ENCODE measurements around the gene LIFR. TPM values are rescaled to one million over a fixed set of nuclear protein-coding genes. Genes with fewer than 3 reads are reported as not detected.

LIFR gene
- total RNA-seq, 1 donor from 2014 or later = 16.0 TPM

GRCh38 chr5:38451074-38451725 lies 105.2 kb downstream of the LIFR start:
- H4K20me1 ChIP-seq (ENCODE audit: insufficient read depth, low read length) = no peaks in the 10 kb centered on the region
- H3K79me2 ChIP-seq (ENCODE audit: insufficient read depth, low read length) = no peaks in the 10 kb centered on the region
- H3K4me3 ChIP-seq (ENCODE audit: insufficient read depth, low read depth, low read length) = no peak overlapping the region
- Mint-ChIP-seq H3K27me3 (ENCODE audit: low read depth, unreplicated experiment) (peaks cover 35% of the 10 kb centered on the region), H3K4me1 (ENCODE audit: low read depth, unreplicated experiment) (peaks cover 12% of the 10 kb centered on the region), H3K9me3 (ENCODE audit: unreplicated experiment) (peaks cover 4% of the 10 kb centered on the region), H3K4me3 (ENCODE audit: unreplicated experiment) (no peak overlapping the region), H3K27ac (ENCODE audit: unreplicated experiment) (no peak overlapping the region), H3K36me3 (ENCODE audit: low read depth, unreplicated experiment) (no peaks in the 10 kb centered on the region)
- H3K27ac ChIP-seq (ENCODE audit: low read depth, low read length) = no peak overlapping the region
- peaks cover 5% of the 10 kb centered on the region for H3K27me3 ChIP-seq (ENCODE audit: insufficient read depth, low read length)
- no peak overlapping the region for H3K9ac ChIP-seq (ENCODE audit: low read length)
- no peak overlapping the region for H2AFZ ChIP-seq (ENCODE audit: low read depth, low read length)
- FAIRE-seq (no peak), DNase-seq (ENCODE audit: low read depth) (no peak)
- no peak for TF ChIP-seq EZH2 (IDR thresholded peaks at IDR 0.05; ENCODE audit: insufficient read depth, low read length)
- no peak for TF ChIP-seq CTCF (IDR thresholded peaks at IDR 0.05; ENCODE audit: insufficient read depth, low read depth, low read length)
- H3K36me3 ChIP-seq (ENCODE audit: insufficient read depth, low read length) = no peaks in the 10 kb centered on the region
- H3K9me3 ChIP-seq (ENCODE audit: insufficient read depth, low read depth, low read length) = no peaks in the 10 kb centered on the region
- H3K4me1 ChIP-seq (ENCODE audit: insufficient read depth, low read length) = no peaks in the 10 kb centered on the region
- H3K4me2 ChIP-seq (ENCODE audit: low read length) = no peak overlapping the region

- Mint-ChIP-seq H3K9me3 (ENCODE audit: unreplicated experiment) (peaks cover 4% of the 10 kb centered on the region), H3K36me3 (ENCODE audit: low read depth, unreplicated experiment) (no peaks in the 10 kb centered on the region), H3K4me3 (ENCODE audit: unreplicated experiment) (no peak overlapping the region), H3K4me1 (ENCODE audit: low read depth, unreplicated experiment) (peaks cover 12% of the 10 kb centered on the region), H3K27ac (ENCODE audit: unreplicated experiment) (no peak overlapping the region), H3K27me3 (ENCODE audit: low read depth, unreplicated experiment) (peaks cover 32% of the 10 kb centered on the region)
- Histone ChIP-seq H2AFZ (ENCODE audit: low read depth, low read length) (no peak overlapping the region), H4K20me1 (ENCODE audit: insufficient read depth, low read length) (no peaks in the 10 kb centered on the region), H3K9ac (ENCODE audit: low read length) (no peak overlapping the region), H3K4me2 (ENCODE audit: low read length) (no peak overlapping the region), H3K27ac (ENCODE audit: low read depth, low read length) (no peak overlapping the region), H3K36me3 (ENCODE audit: insufficient read depth, low read length) (no peaks in the 10 kb centered on the region), H3K4me3 (ENCODE audit: insufficient read depth, low read depth, low read length) (no peak overlapping the region), H3K9me3 (ENCODE audit: insufficient read depth, low read depth, low read length) (no peaks in the 10 kb centered on the region), H3K27me3 (ENCODE audit: insufficient read depth, low read length) (peaks cover 5% of the 10 kb centered on the region), H3K4me1 (ENCODE audit: insufficient read depth, low read length) (no peaks in the 10 kb centered on the region), H3K79me2 (ENCODE audit: insufficient read depth, low read length) (no peaks in the 10 kb centered on the region)
- TF ChIP-seq CTCF (IDR thresholded peaks at IDR 0.05; ENCODE audit: insufficient read depth, low read depth, low read length) (no peak), EZH2 (IDR thresholded peaks at IDR 0.05; ENCODE audit: insufficient read depth, low read length) (no peak)
- DNase-seq (ENCODE audit: low read depth) (no peak), FAIRE-seq (no peak)
Observed at GRCh38 chr5:38450627-38451026, 105.8 kb downstream of the LIFR start.

GRCh38 chr5:38448568-38449350 lies 107.7 kb downstream of the LIFR start:
- Histone ChIP-seq H2AFZ (ENCODE audit: low read depth, low read length) (no peak overlapping the region), H3K9ac (ENCODE audit: low read length) (no peak overlapping the region), H3K4me3 (ENCODE audit: insufficient read depth, low read depth, low read length) (no peak overlapping the region), H3K4me2 (ENCODE audit: low read length) (no peak overlapping the region), H3K79me2 (ENCODE audit: insufficient read depth, low read length) (no peaks in the 10 kb centered on the region), H3K27ac (ENCODE audit: low read depth, low read length) (no peak overlapping the region), H3K36me3 (ENCODE audit: insufficient read depth, low read length) (no peaks in the 10 kb centered on the region), H3K27me3 (ENCODE audit: insufficient read depth, low read length) (peaks cover 5% of the 10 kb centered on the region), H3K4me1 (ENCODE audit: insufficient read depth, low read length) (no peaks in the 10 kb centered on the region), H3K9me3 (ENCODE audit: insufficient read depth, low read depth, low read length) (no peaks in the 10 kb centered on the region), H4K20me1 (ENCODE audit: insufficient read depth, low read length) (no peaks in the 10 kb centered on the region)
- Mint-ChIP-seq H3K36me3 (ENCODE audit: low read depth, unreplicated experiment) (no peaks in the 10 kb centered on the region), H3K27me3 (ENCODE audit: low read depth, unreplicated experiment) (peaks cover 30% of the 10 kb centered on the region), H3K27ac (ENCODE audit: unreplicated experiment) (no peak overlapping the region), H3K4me1 (ENCODE audit: low read depth, unreplicated experiment) (peaks cover 12% of the 10 kb centered on the region), H3K9me3 (ENCODE audit: unreplicated experiment) (peaks cover 2% of the 10 kb centered on the region), H3K4me3 (ENCODE audit: unreplicated experiment) (no peak overlapping the region)
- FAIRE-seq (no peak), DNase-seq (ENCODE audit: low read depth) (no peak)
- no peak for TF ChIP-seq EZH2 (IDR thresholded peaks at IDR 0.05; ENCODE audit: insufficient read depth, low read length)
- TF ChIP-seq CTCF (IDR thresholded peaks at IDR 0.05; ENCODE audit: insufficient read depth, low read depth, low read length) = no peak
